ENCODE results near the gene FAM156B.
"Not testable (repeated sequence)": the region's sequence is repeated elsewhere in the genome, so short reads cannot be mapped to it uniquely, and the experiment has no call there.

- not testable (repeated sequence) for TF ChIP-seq CTCF (conservative IDR thresholded peaks at IDR 0.05; ENCODE audit: low read depth, low read length); EZH2 (IDR thresholded peaks at IDR 0.05; ENCODE audit: borderline replicate concordance, low read depth, low read length, poor library complexity, severe bottlenecking)
These were observed 17.6 kb downstream of the FAM156B start for GRCh38 chrX:52914704-52915103.
